Stimulated activated CD8-positive, alpha-beta memory T cell treated with anti-CD3 and anti-CD28 coated beads, Interleukin-12 subunit alpha, Interleukin-12 subunit beta, amount 100 ng/mL, for 1 hour (primary cell): ENCODE results near the gene DAPK1.

Experiments used
- DNase-seq: peaks from one replicate; pipeline ENCODE4 v3.0.0-alpha.2; 2020; ENCODE audit warnings: low read depth

Gene DAPK1

GRCh38 chr9:87613265-87614111 is 115.8 kb downstream of the DAPK1 start:
- no peak for DNase-seq

- no peak for DNase-seq
Measured at GRCh38 chr9:87614397-87614796, 116.7 kb downstream of the DAPK1 start.

GRCh38 chr9:87615136-87615535 is 117.5 kb downstream of the DAPK1 start:
- DNase-seq, result no peak

GRCh38 chr9:87615547-87616148 is 118.0 kb downstream of the DAPK1 start:
- no peak for DNase-seq

GRCh38 chr9:87618226-87618625 is 120.6 kb downstream of the DAPK1 start:
- DNase-seq, result no peak

GRCh38 chr9:87618931-87619330 is 121.3 kb downstream of the DAPK1 start:
- no peak for DNase-seq

- DNase-seq, result no peak
Measured at GRCh38 chr9:87619346-87619745, 121.7 kb downstream of the DAPK1 start.

GRCh38 chr9:87620731-87621322 is 123.2 kb downstream of the DAPK1 start:
- DNase-seq, result no peak

- DNase-seq, result no peak
Measured at GRCh38 chr9:87622098-87622497, 124.4 kb downstream of the DAPK1 start.

GRCh38 chr9:87622923-87623322 is 125.3 kb downstream of the DAPK1 start:
- DNase-seq, result no peak

- DNase-seq, result no peak
Measured at GRCh38 chr9:87628346-87628745, 130.7 kb downstream of the DAPK1 start.

- no peak for DNase-seq
Measured at GRCh38 chr9:87629104-87629503, 131.4 kb downstream of the DAPK1 start.

GRCh38 chr9:87630266-87630665 is 132.6 kb downstream of the DAPK1 start:
- no peak for DNase-seq

- no peak for DNase-seq
Measured at GRCh38 chr9:87630846-87631245, 133.2 kb downstream of the DAPK1 start.

- no peak for DNase-seq
Measured at GRCh38 chr9:87635656-87636501, 138.2 kb downstream of the DAPK1 start.

- DNase-seq, result no peak
Measured at GRCh38 chr9:87638292-87638691, 140.6 kb downstream of the DAPK1 start.

GRCh38 chr9:87639949-87640348 is 142.3 kb downstream of the DAPK1 start:
- no peak for DNase-seq

- no peak for DNase-seq
Measured at GRCh38 chr9:87640385-87640795, 142.7 kb downstream of the DAPK1 start.

- DNase-seq, result no peak
Measured at GRCh38 chr9:87641067-87641466, 143.4 kb downstream of the DAPK1 start.

- DNase-seq, result no peak
Measured at GRCh38 chr9:87642330-87643106, 144.9 kb downstream of the DAPK1 start.

- DNase-seq, result no peak
Measured at GRCh38 chr9:87643107-87643650, 145.5 kb downstream of the DAPK1 start.
